ENCODE data around the gene TAP1. TPM values are rescaled to one million over a fixed set of nuclear protein-coding genes. Genes with fewer than 3 reads are reported as not detected.

The TAP1 gene
- total RNA-seq, 1 experiment from 2014 or later: 12.1 TPM

GRCh38 chr6:32852018-32852843 is 1.3 kb downstream of the TAP1 start:
- Histone ChIP-seq H2BK20ac (ENCODE audit: low read depth, low read length, poor library complexity, severe bottlenecking) (no peak overlapping the region), H3K9ac (ENCODE audit: extremely low read depth, insufficient read length, low read length) (no peak overlapping the region), H2AK5ac (ENCODE audit: insufficient read length, low read length) (no peak overlapping the region), H3K23ac (ENCODE audit: insufficient read length, low read depth, low read length) (no peak overlapping the region), H2AFZ (ENCODE audit: low read length) (no peak overlapping the region), H4K8ac (replicated peaks; ENCODE audit: insufficient read length, low read depth, low read length) (no peak overlapping the region), H2BK5ac (ENCODE audit: insufficient read length, low read length) (no peak overlapping the region), H3K14ac (ENCODE audit: insufficient read depth, low read length) (no peak overlapping the region), H2BK15ac (ENCODE audit: low read depth, low read length) (no peak overlapping the region), H3K9me3 (ENCODE audit: control insufficient read depth, low read depth, low read length) (no peaks in the 10 kb centered on the region), H3K4me1 (ENCODE audit: insufficient read depth, low read length) (no peaks in the 10 kb centered on the region; the same call in 1 of the 2 replicates), H3K79me2 (ENCODE audit: insufficient read depth, low read length) (no peaks in the 10 kb centered on the region), H4K91ac (ENCODE audit: insufficient read length, low read depth, low read length) (no peak overlapping the region), H3K4me2 (ENCODE audit: insufficient read depth, insufficient read length, low read length) (peak overlapping the region; percentile 96), H3K4ac (ENCODE audit: low read depth, low read length) (no peak overlapping the region), H3K27me3 (ENCODE audit: insufficient read depth, low read length) (peaks cover 6% of the 10 kb centered on the region; the same call in 1 of the 2 replicates), H3K27ac (ENCODE audit: insufficient read length, low read depth, low read length) (no peak overlapping the region), H2BK12ac (ENCODE audit: insufficient read length, low read depth, low read length) (no peak overlapping the region), H3K56ac (ENCODE audit: insufficient read length, low read depth, low read length) (no peak overlapping the region), H3K23me2 (ENCODE audit: insufficient read length, low read depth, low read length, poor library complexity, severe bottlenecking) (peaks cover 16% of the 10 kb centered on the region), H3T11ph (ENCODE audit: low read length) (no peak overlapping the region), H3K18ac (ENCODE audit: insufficient read length, low read depth, low read length) (no peak overlapping the region), H4K5ac (ENCODE audit: insufficient read length, low read depth, low read length) (no peak overlapping the region), H2BK120ac (ENCODE audit: low read depth, low read length, poor library complexity, severe bottlenecking) (no peak overlapping the region), H3K79me1 (ENCODE audit: insufficient read depth, low read depth, low read length, poor library complexity, severe bottlenecking) (no peaks in the 10 kb centered on the region), H4K20me1 (ENCODE audit: control insufficient read depth, insufficient read depth, insufficient read length) (no peaks in the 10 kb centered on the region)
- no peak for DNase-seq
- TF ChIP-seq, protein P1, sequence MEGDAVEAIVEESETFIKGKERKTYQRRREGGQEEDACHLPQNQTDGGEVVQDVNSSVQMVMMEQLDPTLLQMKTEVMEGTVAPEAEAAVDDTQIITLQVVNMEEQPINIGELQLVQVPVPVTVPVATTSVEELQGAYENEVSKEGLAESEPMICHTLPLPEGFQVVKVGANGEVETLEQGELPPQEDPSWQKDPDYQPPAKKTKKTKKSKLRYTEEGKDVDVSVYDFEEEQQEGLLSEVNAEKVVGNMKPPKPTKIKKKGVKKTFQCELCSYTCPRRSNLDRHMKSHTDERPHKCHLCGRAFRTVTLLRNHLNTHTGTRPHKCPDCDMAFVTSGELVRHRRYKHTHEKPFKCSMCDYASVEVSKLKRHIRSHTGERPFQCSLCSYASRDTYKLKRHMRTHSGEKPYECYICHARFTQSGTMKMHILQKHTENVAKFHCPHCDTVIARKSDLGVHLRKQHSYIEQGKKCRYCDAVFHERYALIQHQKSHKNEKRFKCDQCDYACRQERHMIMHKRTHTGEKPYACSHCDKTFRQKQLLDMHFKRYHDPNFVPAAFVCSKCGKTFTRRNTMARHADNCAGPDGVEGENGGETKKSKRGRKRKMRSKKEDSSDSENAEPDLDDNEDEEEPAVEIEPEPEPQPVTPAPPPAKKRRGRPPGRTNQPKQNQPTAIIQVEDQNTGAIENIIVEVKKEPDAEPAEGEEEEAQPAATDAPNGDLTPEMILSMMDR (conservative IDR thresholded peaks at IDR 0.05): no peak
- peak overlapping the region; percentile 83 to 89 for H3K4me3 Mint-ChIP-seq
- no CpG with 5 or more reads among the region's 23 CpGs for WGBS (ENCODE audit: extremely low coverage, insufficient read length, low lambda C conversion rate)
- H3K9me3 Mint-ChIP-seq: no peaks in the 10 kb centered on the region
- no peak overlapping the region for H3K27ac Mint-ChIP-seq
- H3K36me3 Mint-ChIP-seq (ENCODE audit: insufficient read depth in 1 of 3, low read depth in 3 of 3): peaks cover under 1 to 27% (median 5%) of the 10 kb centered on the region in 3 experiments; a peak in 5 of 7 replicates
- H3K27me3 Mint-ChIP-seq (ENCODE audit: low read depth): peaks cover 59% of the 10 kb centered on the region
- H3K4me1 Mint-ChIP-seq: peaks cover 14 to 21% of the 10 kb centered on the region in 2 experiments
